SIG-M5 (cell line): Measurements from ENCODE around the gene AOC3.
"Not testable (repeated sequence)": the region's sequence is repeated elsewhere in the genome, so short reads cannot be mapped to it uniquely, and the experiment has no call there.

ENCODE experiments used
- DNase-seq: peaks from one replicate; lab custom pipeline; 2025; lab: John Stamatoyannopoulos, UW

The AOC3 gene

GRCh38 chr17:42891539-42892152 lies 40.6 kb downstream of the AOC3 start:
- no peak for DNase-seq

- no peak for DNase-seq
These were observed 42.4 kb downstream of the AOC3 start for GRCh38 chr17:42893359-42893758.

- no peak for DNase-seq
These were observed 43.5 kb downstream of the AOC3 start for GRCh38 chr17:42894283-42895184.

GRCh38 chr17:42895185-42895555 lies 44.2 kb downstream of the AOC3 start:
- DNase-seq, result no peak

GRCh38 chr17:42898147-42898811 lies 47.3 kb downstream of the AOC3 start:
- no peak for DNase-seq

GRCh38 chr17:42899981-42900380 lies 49.0 kb downstream of the AOC3 start:
- not testable (repeated sequence) for DNase-seq

GRCh38 chr17:42900460-42901331 lies 49.7 kb downstream of the AOC3 start, which contains the start of gene G6PC1:
Gene G6PC1 (plus strand): TSS chr17:42900799. CDS start chr17:42900877, 78 bp downstream.
- no peak for DNase-seq

- no peak for DNase-seq
These were observed 50.7 kb downstream of the AOC3 start for GRCh38 chr17:42901535-42902229.

GRCh38 chr17:42904110-42904469 lies 53.1 kb downstream of the AOC3 start:
- DNase-seq, result no peak

- DNase-seq, result no peak
These were observed 55.9 kb downstream of the AOC3 start for GRCh38 chr17:42906772-42907446.
